Keratinocyte (primary cell): ENCODE results near the gene GNS. TPM values are rescaled to one million over a fixed set of nuclear protein-coding genes. Genes with fewer than 3 reads are reported as not detected.

Experiments used
- DNase-seq: peaks from one replicate; pipeline ENCODE4 v3.0.0-alpha.2; 2011; ENCODE audit warnings: low read depth, missing footprints, low spot score
- FAIRE-seq: peaks from 2 replicates; lab custom pipeline; 2011; peaks lifted over from hg19 to GRCh38; lab: Jason Lieb, UNC
- H2AFZ ChIP-seq: 2 replicates; pipeline ENCODE4 v1.6.0; 2012; ENCODE audit warnings: low read length, control low read depth, inconsistent platforms; ENCODE audit not compliant: control insufficient read depth
- H3K27ac ChIP-seq: 2 replicates; pipeline ENCODE4 v1.5.1; 2011; ENCODE audit warnings: low read length; ENCODE audit not compliant: control insufficient read depth, insufficient read depth
- H3K27me3 ChIP-seq: 3 replicates; pipeline ENCODE4 v1.6.0; 2011; ENCODE audit warnings: low read length; ENCODE audit not compliant: control insufficient read depth, insufficient read depth; ENCODE audit errors: extremely low read depth
- H3K36me3 ChIP-seq, 2 experiments: 2 replicates in 1 of 2; 3 replicates in 1 of 2; pipeline ENCODE4 v1.5.1; 2011; ENCODE audit warnings: low read length in 2 of 2, mild to moderate bottlenecking in 1 of 2; ENCODE audit not compliant: control insufficient read depth in 2 of 2, insufficient read depth in 2 of 2; ENCODE audit errors: extremely low read depth in 1 of 2
- H3K4me1 ChIP-seq: 3 replicates; pipeline ENCODE4 v1.5.1; 2011; ENCODE audit warnings: low read length; ENCODE audit not compliant: control insufficient read depth, insufficient read depth; ENCODE audit errors: extremely low read depth
- H3K4me2 ChIP-seq: 3 replicates; pipeline ENCODE4 v1.6.0; 2011; ENCODE audit warnings: low read depth, low read length; ENCODE audit not compliant: control insufficient read depth, insufficient read depth; ENCODE audit errors: extremely low read depth
- H3K4me3 ChIP-seq, 3 experiments: fragments of 200-600 bp in 1 of 3; sonication (generic) in 1 of 3; 2 replicates in 2 of 3; 3 replicates in 1 of 3; pipeline ENCODE4 v1.5.1; 2011 to 2016; ENCODE audit warnings: low read length in 3 of 3, mild to moderate bottlenecking in 3 of 3, control low read depth in 2 of 3, inconsistent platforms in 1 of 3, low read depth in 1 of 3, mixed read lengths in 1 of 3, mixed run types in 1 of 3, moderate library complexity in 1 of 3; ENCODE audit not compliant: control insufficient read depth in 2 of 3, insufficient read depth in 2 of 3; ENCODE audit errors: extremely low read depth in 1 of 3
- H3K79me2 ChIP-seq: 2 replicates; pipeline ENCODE4 v1.6.0; 2012; ENCODE audit warnings: low read length; ENCODE audit not compliant: control insufficient read depth, insufficient read depth
- H3K9ac ChIP-seq: 3 replicates; pipeline ENCODE4 v1.6.0; 2011; ENCODE audit warnings: low read length; ENCODE audit not compliant: control insufficient read depth, insufficient read depth; ENCODE audit errors: extremely low read depth
- H3K9me1 ChIP-seq: 3 replicates; pipeline ENCODE4 v1.6.0; 2011; ENCODE audit warnings: low read length; ENCODE audit not compliant: control insufficient read depth, insufficient read depth; ENCODE audit errors: extremely low read depth
- H3K9me3 ChIP-seq: 2 replicates; pipeline ENCODE4 v1.5.1; 2012; ENCODE audit warnings: low read depth, low read length; ENCODE audit not compliant: control insufficient read depth
- H4K20me1 ChIP-seq: 3 replicates; pipeline ENCODE4 v1.6.0; 2011; ENCODE audit warnings: low read length; ENCODE audit not compliant: control insufficient read depth, insufficient read depth; ENCODE audit errors: extremely low read depth
- CTCF ChIP-seq, 3 experiments: IDR thresholded peaks in 1 of 3; conservative IDR thresholded peaks in 1 of 3; optimal IDR thresholded peaks in 1 of 3; 2 replicates in 2 of 3; 3 replicates in 1 of 3; pipeline versions ENCODE3 to v1.5.1; 2011; ENCODE audit warnings: low read length in 3 of 3, mild to moderate bottlenecking in 3 of 3, moderate library complexity in 2 of 3, control low read depth in 1 of 3, inconsistent platforms in 1 of 3; ENCODE audit not compliant: insufficient read depth in 2 of 3; ENCODE audit errors: extremely low read depth in 1 of 3
- EZH2 ChIP-seq: IDR thresholded peaks from one replicate; pipeline ENCODE4 v1.6.1; 2012; ENCODE audit warnings: inconsistent platforms, mild to moderate bottlenecking, low read length, moderate library complexity
- dilution Hi-C: fragments of 300-500 bp; cut with MboI; formaldehyde crosslinking; loops from one replicate; pipeline ENCODE4 v1.7.0; 2020; ENCODE audit warnings: low sequenced_read_pairs; ENCODE audit not compliant: extremely low pct_ligation_motif_present
- polyA plus RNA-seq, 5 experiments: library from polyadenylated mRNA; depleted of rRNA in 3 of 5; stranded (reverse) in 3 of 5; stranded (forward) in 1 of 5; unstranded in 1 of 5; fragments of >200 nt; gene quantifications; 1 replicate in 1 of 5; 2 replicates in 3 of 5; 3 replicates in 1 of 5; pipeline versions ENCODE4 v1.2.1 to v1.2.3, GENCODE V29; 2011 to 2012; ENCODE audit warnings: missing spikeins in 2 of 5, low read depth in 1 of 5, low replicate concordance in 1 of 5

The GNS gene
- polyA plus RNA-seq, 1 donor (not counting 4 experiments of a cell fraction or from before 2014, with no cell fraction given) = 57.8 TPM

GRCh38 chr12:64675795-64676194 lies 83.4 kb downstream of the GNS start:
- H4K20me1 ChIP-seq = no peaks in the 10 kb centered on the region
- no peak overlapping the region for H3K4me2 ChIP-seq
- FAIRE-seq = no peak
- DNase-seq = no peak
- peaks cover 45% of the 10 kb centered on the region for H3K4me1 ChIP-seq
- dilution Hi-C loops = loop anchor here (25.0 kb wide), 1 partner anchor 138 kb away; no protein-coding TSS in a partner anchor
- H2AFZ ChIP-seq = no peak overlapping the region
- H3K27me3 ChIP-seq = no peaks in the 10 kb centered on the region
- no peak overlapping the region for H3K4me3 ChIP-seq
- no peak overlapping the region for H3K9ac ChIP-seq
- H3K9me1 ChIP-seq = no peaks in the 10 kb centered on the region
- H3K9me3 ChIP-seq = no peaks in the 10 kb centered on the region
- peaks cover 9% of the 10 kb centered on the region for H3K79me2 ChIP-seq
- TF ChIP-seq EZH2 (no peak), CTCF (optimal IDR thresholded peaks at IDR 0.05 in 1 of 3, IDR thresholded peaks at IDR 0.05 in 1 of 3, conservative IDR thresholded peaks at IDR 0.05 in 1 of 3; ENCODE audit: extremely low read depth in 1 of 3, insufficient read depth in 2 of 3, low read length in 3 of 3) (no peak)
- H3K27ac ChIP-seq = no peak overlapping the region
- H3K36me3 ChIP-seq = no peaks in the 10 kb centered on the region

- H3K27me3 ChIP-seq = no peaks in the 10 kb centered on the region
- H3K9me3 ChIP-seq = no peaks in the 10 kb centered on the region
- no peaks in the 10 kb centered on the region for H4K20me1 ChIP-seq
- H3K27ac ChIP-seq = no peak overlapping the region
- no peaks in the 10 kb centered on the region for H3K36me3 ChIP-seq
- H3K9ac ChIP-seq = no peak overlapping the region
- DNase-seq (no peak), FAIRE-seq (no peak)
- dilution Hi-C loops = no loop called here
- no peak for TF ChIP-seq EZH2
- no peak for TF ChIP-seq CTCF (optimal IDR thresholded peaks at IDR 0.05 in 1 of 3, IDR thresholded peaks at IDR 0.05 in 1 of 3, conservative IDR thresholded peaks at IDR 0.05 in 1 of 3; ENCODE audit: extremely low read depth in 1 of 3, insufficient read depth in 2 of 3, low read length in 3 of 3)
- peaks cover 9% of the 10 kb centered on the region for H3K79me2 ChIP-seq
- H2AFZ ChIP-seq = no peak overlapping the region
- H3K9me1 ChIP-seq = no peaks in the 10 kb centered on the region
- no peak overlapping the region for H3K4me3 ChIP-seq
- H3K4me2 ChIP-seq = no peak overlapping the region
- H3K4me1 ChIP-seq = peaks cover 40% of the 10 kb centered on the region
Observed at GRCh38 chr12:64674367-64674922, 84.8 kb downstream of the GNS start.
